GM06990 (cell line): ENCODE data around the gene CELF1.
A peak's percentile ranks its signal among the peaks of the same experiment; 100 is the strongest.

Experiments used
- DNase-seq: peaks from one replicate; pipeline ENCODE4 v3.0.0-alpha.2; 2011; ENCODE audit not compliant: insufficient read length; ENCODE audit errors: extremely low read depth
- H3K27me3 ChIP-seq: replicated peaks from 2 replicates; pipeline ENCODE4 v1.6.0; 2011; ENCODE audit warnings: low read length; ENCODE audit not compliant: control insufficient read depth, insufficient read depth
- H3K36me3 ChIP-seq: 2 replicates; pipeline ENCODE4 v1.5.1; 2011; ENCODE audit warnings: low read length; ENCODE audit not compliant: control insufficient read depth, insufficient read depth
- H3K4me3 ChIP-seq: replicated peaks from 2 replicates; pipeline ENCODE4 v1.5.1; 2011; ENCODE audit warnings: low read depth, mild to moderate bottlenecking, control low read depth, low read length
- CTCF ChIP-seq: IDR thresholded peaks from 2 replicates; pipeline ENCODE4 v1.5.1; 2011; ENCODE audit warnings: low read length, control low read depth, mild to moderate bottlenecking, inconsistent platforms; ENCODE audit not compliant: insufficient read depth, poor library complexity, severe bottlenecking

Gene CELF1

GRCh38 chr11:47583844-47584243, 30.9 kb upstream of the CELF1 start:
- no peak for DNase-seq
- peaks cover 26% of the 10 kb centered on the region for H3K36me3 ChIP-seq
- H3K27me3 ChIP-seq, result no peaks in the 10 kb centered on the region
- TF ChIP-seq CTCF, result no peak
- H3K4me3 ChIP-seq, result no peak overlapping the region

GRCh38 chr11:47578524-47579494, 25.9 kb upstream of the CELF1 start, which contains the start of the genes KBTBD4 and NDUFS3:
KBTBD4 (minus strand) TSS chr11:47578970; CDS start chr11:47578951, 19 bp downstream.
NDUFS3 (plus strand) TSS chr11:47579074; CDS start chr11:47579092, 18 bp downstream.
- Histone ChIP-seq H3K27me3 (no peaks in the 10 kb centered on the region), H3K36me3 (peaks cover 24% of the 10 kb centered on the region), H3K4me3 (peak within 1 kb of the TSS; percentile 75)
- no peak for TF ChIP-seq CTCF
- DNase-seq, result peak; percentile 93

GRCh38 chr11:47577460-47578041, 24.6 kb upstream of the CELF1 start:
- TF ChIP-seq CTCF, result no peak
- peaks cover 24% of the 10 kb centered on the region for H3K36me3 ChIP-seq
- H3K4me3 ChIP-seq, result peak overlapping the region; percentile 75
- DNase-seq, result no peak
- no peaks in the 10 kb centered on the region for H3K27me3 ChIP-seq

GRCh38 chr11:47573321-47573720, 20.4 kb upstream of the CELF1 start:
- Histone ChIP-seq H3K4me3 (no peak overlapping the region), H3K27me3 (no peaks in the 10 kb centered on the region), H3K36me3 (peaks cover 19% of the 10 kb centered on the region)
- TF ChIP-seq CTCF, result no peak
- DNase-seq, result no peak

GRCh38 chr11:47572715-47573255, 19.9 kb upstream of the CELF1 start:
- H3K36me3 ChIP-seq, result peaks cover 19% of the 10 kb centered on the region
- TF ChIP-seq CTCF, result no peak
- no peak for DNase-seq

More at GRCh38 chr11:47572715-47573255, 19.9 kb upstream of the CELF1 start:
- H3K27me3 ChIP-seq, result no peaks in the 10 kb centered on the region
- no peak overlapping the region for H3K4me3 ChIP-seq
